ENCODE data around the gene TRAF3. TPM values are rescaled to one million over a fixed set of nuclear protein-coding genes. Genes with fewer than 3 reads are reported as not detected.
A peak's percentile ranks its signal among the peaks of the same experiment; 100 is the strongest.
"Not testable (repeated sequence)": the region's sequence is repeated elsewhere in the genome, so short reads cannot be mapped to it uniquely, and the experiment has no call there.

The TRAF3 gene
- total RNA-seq, 2 experiments from 2014 or later = 28.9 to 31.0 TPM

- Mint-ChIP-seq H3K4me1 (ENCODE audit: low read depth) (peaks cover 2% of the 10 kb centered on the region), H3K4me3 (no peak within 1 kb of the TSS), H3K36me3 (ENCODE audit: low read depth) (no peaks in the 10 kb centered on the region), H3K9me3 (ENCODE audit: insufficient read depth) (no peaks in the 10 kb centered on the region), H3K27me3 (ENCODE audit: low read depth) (peaks cover 25% of the 10 kb centered on the region), H3K27ac (no peak within 1 kb of the TSS)
- DNase-seq (no peak), ATAC-seq (peak; percentile 41)
- POLR2A ChIA-PET = interaction anchor here (1.1 kb wide), 1 partner anchor 50 kb away, joined by 3 read pairs; no protein-coding TSS in a partner anchor
- CTCF ChIA-PET = no interaction called here
Observed at GRCh38 chr14:102922490-102923200, 145.4 kb downstream of the TRAF3 start, which contains the start of gene AMN. Gene AMN, plus strand, starts transcription at chr14:102922663. Its CDS starts 26 bp downstream, at chr14:102922689.

GRCh38 chr14:102923201-102923924, 146.1 kb downstream of the TRAF3 start:
- peaks cover 31% of the 10 kb centered on the region for H3K27me3 Mint-ChIP-seq (ENCODE audit: low read depth)
- no peak for DNase-seq
- no peak overlapping the region for H3K27ac Mint-ChIP-seq
- ChIA-PET CTCF (no interaction called here), POLR2A (interaction anchor here (1.1 kb wide), 1 partner anchor 49 kb away, joined by 3 read pairs; no protein-coding TSS in a partner anchor)
- H3K9me3 Mint-ChIP-seq (ENCODE audit: insufficient read depth) = no peaks in the 10 kb centered on the region
- peaks cover 1% of the 10 kb centered on the region for H3K4me1 Mint-ChIP-seq (ENCODE audit: low read depth)
- H3K36me3 Mint-ChIP-seq (ENCODE audit: low read depth) = no peaks in the 10 kb centered on the region
- no peak overlapping the region for H3K4me3 Mint-ChIP-seq
- no peak for ATAC-seq

- H3K4me1 Mint-ChIP-seq (ENCODE audit: low read depth) = peaks cover 5% of the 10 kb centered on the region
- H3K36me3 Mint-ChIP-seq (ENCODE audit: low read depth) = no peaks in the 10 kb centered on the region
- no peak overlapping the region for H3K4me3 Mint-ChIP-seq
- ATAC-seq (no peak), DNase-seq (no peak)
- ChIA-PET CTCF (no interaction called here), POLR2A (interaction anchor here (0.6 kb wide), 1 partner anchor 23 kb away, joined by 3 read pairs; no protein-coding TSS in a partner anchor)
- H3K27ac Mint-ChIP-seq = no peak overlapping the region
- H3K9me3 Mint-ChIP-seq (ENCODE audit: insufficient read depth) = no peaks in the 10 kb centered on the region
- peaks cover 37% of the 10 kb centered on the region for H3K27me3 Mint-ChIP-seq (ENCODE audit: low read depth)
Observed at GRCh38 chr14:102923925-102924486, 146.8 kb downstream of the TRAF3 start.

GRCh38 chr14:102924632-102925588, 147.7 kb downstream of the TRAF3 start:
- ChIA-PET CTCF (no interaction called here), POLR2A (interaction anchor here (0.5 to 0.6 kb wide), 2 partner anchors 9 to 22 kb away, joined by 3 to 4 read pairs; no protein-coding TSS in a partner anchor)
- Mint-ChIP-seq H3K27me3 (ENCODE audit: low read depth) (peaks cover 39% of the 10 kb centered on the region), H3K27ac (no peak overlapping the region), H3K4me3 (no peak overlapping the region), H3K9me3 (ENCODE audit: insufficient read depth) (no peaks in the 10 kb centered on the region), H3K4me1 (ENCODE audit: low read depth) (peaks cover 5% of the 10 kb centered on the region), H3K36me3 (ENCODE audit: low read depth) (no peaks in the 10 kb centered on the region)
- ATAC-seq (no peak), DNase-seq (no peak)

GRCh38 chr14:102925646-102926045, 148.4 kb downstream of the TRAF3 start:
- no peaks in the 10 kb centered on the region for H3K36me3 Mint-ChIP-seq (ENCODE audit: low read depth)
- ChIA-PET POLR2A (no interaction called here), CTCF (no interaction called here)
- peaks cover 5% of the 10 kb centered on the region for H3K4me1 Mint-ChIP-seq (ENCODE audit: low read depth)
- H3K27ac Mint-ChIP-seq = no peak overlapping the region
- DNase-seq (no peak), ATAC-seq (no peak)
- peaks cover 39% of the 10 kb centered on the region for H3K27me3 Mint-ChIP-seq (ENCODE audit: low read depth)
- no peaks in the 10 kb centered on the region for H3K9me3 Mint-ChIP-seq (ENCODE audit: insufficient read depth)
- H3K4me3 Mint-ChIP-seq = no peak overlapping the region

GRCh38 chr14:102926104-102926503, 148.9 kb downstream of the TRAF3 start:
- ChIA-PET CTCF (no interaction called here), POLR2A (no interaction called here)
- peaks cover 5% of the 10 kb centered on the region for H3K4me1 Mint-ChIP-seq (ENCODE audit: low read depth)

GRCh38 chr14:102926840-102927239, 149.6 kb downstream of the TRAF3 start:
- CTCF ChIA-PET; H3K27ac Mint-ChIP-seq; H3K4me1 Mint-ChIP-seq (ENCODE audit: low read depth); H3K4me3 Mint-ChIP-seq; H3K36me3 Mint-ChIP-seq (ENCODE audit: low read depth); H3K9me3 Mint-ChIP-seq (ENCODE audit: insufficient read depth); DNase-seq; ATAC-seq; POLR2A ChIA-PET: not testable (repeated sequence)
- H3K27me3 Mint-ChIP-seq (ENCODE audit: low read depth) = peaks cover 42% of the 10 kb centered on the region

More at GRCh38 chr14:102926104-102926503, 148.9 kb downstream of the TRAF3 start:
- no peak overlapping the region for H3K27ac Mint-ChIP-seq
- no peaks in the 10 kb centered on the region for H3K36me3 Mint-ChIP-seq (ENCODE audit: low read depth)
- ATAC-seq (no peak), DNase-seq (no peak)
- H3K9me3 Mint-ChIP-seq (ENCODE audit: insufficient read depth) = no peaks in the 10 kb centered on the region
- peaks cover 39% of the 10 kb centered on the region for H3K27me3 Mint-ChIP-seq (ENCODE audit: low read depth)
- H3K4me3 Mint-ChIP-seq = no peak overlapping the region

GRCh38 chr14:102927346-102927877, 150.2 kb downstream of the TRAF3 start:
- H3K27ac Mint-ChIP-seq = no peak overlapping the region
- CTCF ChIA-PET = interaction anchor here (1.4 kb wide), 1 partner anchor 233 kb away, joined by 4 read pairs; no protein-coding TSS in a partner anchor
- peaks cover 5% of the 10 kb centered on the region for H3K4me1 Mint-ChIP-seq (ENCODE audit: low read depth)
- H3K9me3 Mint-ChIP-seq (ENCODE audit: insufficient read depth) = no peaks in the 10 kb centered on the region
- DNase-seq (no peak), ATAC-seq (no peak)
- H3K27me3 Mint-ChIP-seq (ENCODE audit: low read depth) = peaks cover 42% of the 10 kb centered on the region
- POLR2A ChIA-PET = interaction anchor here (0.7 kb wide), 1 partner anchor 59 kb away, joined by 3 read pairs; no protein-coding TSS in a partner anchor
- H3K36me3 Mint-ChIP-seq (ENCODE audit: low read depth) = no peaks in the 10 kb centered on the region
- no peak overlapping the region for H3K4me3 Mint-ChIP-seq

- DNase-seq = no peak
- ATAC-seq = peak; percentile 31
- peak overlapping the region; percentile 58 for H3K4me3 Mint-ChIP-seq
- H3K4me1 Mint-ChIP-seq (ENCODE audit: low read depth) = peaks cover 5% of the 10 kb centered on the region
- no peaks in the 10 kb centered on the region for H3K36me3 Mint-ChIP-seq (ENCODE audit: low read depth)
- CTCF ChIA-PET = interaction anchor here (1.4 kb wide), 1 partner anchor 233 kb away, joined by 4 read pairs; no protein-coding TSS in a partner anchor
- H3K9me3 Mint-ChIP-seq (ENCODE audit: insufficient read depth) = no peaks in the 10 kb centered on the region
- H3K27me3 Mint-ChIP-seq (ENCODE audit: low read depth) = peaks cover 42% of the 10 kb centered on the region
- no peak overlapping the region for H3K27ac Mint-ChIP-seq
- POLR2A ChIA-PET = interaction anchor here (0.7 kb wide), 1 partner anchor 59 kb away, joined by 3 read pairs; no protein-coding TSS in a partner anchor
Observed at GRCh38 chr14:102927878-102928411, 150.7 kb downstream of the TRAF3 start.

- CTCF ChIA-PET = interaction anchor here (1.4 kb wide), 1 partner anchor 234 kb away, joined by 4 read pairs; no protein-coding TSS in a partner anchor
- peak overlapping the region; percentile 58 for H3K4me3 Mint-ChIP-seq
Observed at GRCh38 chr14:102928412-102929240, 151.4 kb downstream of the TRAF3 start.

More at GRCh38 chr14:102928412-102929240, 151.4 kb downstream of the TRAF3 start:
- H3K4me1 Mint-ChIP-seq (ENCODE audit: low read depth) = peaks cover 5% of the 10 kb centered on the region
- ATAC-seq (peak; percentile 86), DNase-seq (peak; percentile 84)
- POLR2A ChIA-PET = no interaction called here
- no peaks in the 10 kb centered on the region for H3K36me3 Mint-ChIP-seq (ENCODE audit: low read depth)
- H3K9me3 Mint-ChIP-seq (ENCODE audit: insufficient read depth) = no peaks in the 10 kb centered on the region
- peaks cover 39% of the 10 kb centered on the region for H3K27me3 Mint-ChIP-seq (ENCODE audit: low read depth)
- H3K27ac Mint-ChIP-seq = no peak overlapping the region

All from activated CD8-positive, alpha-beta T cell treated with anti-CD3 and anti-CD28 coated beads, Interleukin-2, amount 10 ng/mL, durations not matched to agents 7 days and 5 days (primary cell).